Activated T-cell treated with anti-CD3 and anti-CD28 coated beads, Interleukin-2, amount 50 U/mL, for 48 hours (primary cell): Measurements from ENCODE around the gene RBL2.
"Not testable (repeated sequence)": the region's sequence is repeated elsewhere in the genome, so short reads cannot be mapped to it uniquely, and the experiment has no call there.

Experiments used
- DNase-seq, 2 experiments: peaks; one replicate each; pipeline ENCODE4 v3.0.0-alpha.2; 2020

RBL2 gene

GRCh38 chr16:53434377-53435065, at the start of gene RBL2:
TSS of gene RBL2 (plus strand) at chr16:53434471. CDS start at chr16:53434557, 86 bp downstream.
- DNase-seq, result peak; percentile 86 to 88

GRCh38 chr16:53384610-53385009, 49.7 kb upstream of the RBL2 start:
- DNase-seq, result not testable (repeated sequence)

GRCh38 chr16:53404959-53405358, 29.3 kb upstream of the RBL2 start:
- no peak for DNase-seq

- DNase-seq, result no peak
These were observed 21.7 kb upstream of the RBL2 start for GRCh38 chr16:53412549-53412948.

DNA sequence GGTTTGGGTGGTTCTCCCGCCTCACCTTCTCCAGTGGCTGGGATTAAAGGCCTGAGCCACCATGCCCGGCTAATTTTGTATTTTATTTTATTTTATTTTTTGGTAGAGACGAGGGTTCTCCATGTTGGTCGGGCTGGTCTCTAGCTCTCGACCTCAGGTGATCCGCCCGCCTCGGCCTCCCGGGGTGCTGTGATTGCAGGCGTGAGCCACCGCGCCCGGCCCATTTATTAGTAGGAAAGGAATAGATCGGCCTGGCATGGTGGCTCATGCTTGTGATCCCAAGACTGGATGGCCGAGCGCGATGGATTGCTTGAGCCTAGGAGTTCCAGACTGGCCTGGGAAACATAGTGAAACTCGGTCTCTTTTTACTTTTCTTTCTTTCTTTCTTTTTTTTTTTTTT, 20.4 kb upstream of the RBL2 start:
- DNase-seq, result no peak

- no peak for DNase-seq
These were observed 19.9 kb upstream of the RBL2 start for GRCh38 chr16:53414381-53414780.

- DNase-seq, result no peak
These were observed 18.8 kb upstream of the RBL2 start for GRCh38 chr16:53415504-53415903.

DNA sequence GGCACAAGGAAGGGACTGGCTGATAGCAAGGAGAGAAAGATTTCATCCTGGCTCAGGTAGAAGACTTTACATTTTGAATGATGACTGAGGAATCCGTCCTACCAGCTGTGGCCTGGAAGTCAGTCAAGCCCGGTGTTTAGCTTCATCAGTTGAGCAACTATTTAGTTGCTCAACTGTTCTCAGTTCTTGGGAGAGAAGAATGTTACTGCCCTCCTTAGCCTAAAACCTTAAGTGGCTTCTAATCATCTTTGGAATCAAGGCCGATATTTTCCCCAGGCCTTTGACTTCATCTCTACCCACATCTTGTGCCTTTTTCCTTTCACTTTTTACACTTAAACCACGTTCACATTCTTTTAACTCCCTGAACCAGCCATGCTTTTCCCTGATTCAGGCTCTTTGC, 17.3 kb upstream of the RBL2 start:
- DNase-seq, result no peak

DNA sequence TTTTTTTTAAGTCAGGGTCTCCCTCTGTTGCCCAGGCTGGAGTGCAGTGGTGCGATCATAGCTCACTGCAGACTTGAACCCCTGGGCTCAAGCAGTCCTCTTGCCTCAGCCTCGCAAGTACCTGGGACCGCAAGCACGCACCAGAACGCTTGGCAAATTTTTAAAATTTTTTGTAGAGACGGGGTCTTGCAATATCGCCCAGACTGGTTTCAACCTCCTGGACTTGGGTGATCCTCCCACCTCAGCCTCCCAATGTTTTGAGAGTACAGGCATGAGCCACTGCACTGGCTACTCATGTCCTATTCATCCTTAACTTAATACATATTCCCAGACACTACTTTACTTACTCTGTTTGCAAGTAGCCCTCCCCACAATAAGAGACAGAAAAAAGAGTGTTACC, 16.3 kb upstream of the RBL2 start:
- DNase-seq, result no peak

GRCh38 chr16:53419383-53419709, 14.9 kb upstream of the RBL2 start:
- not testable (repeated sequence) for DNase-seq

- DNase-seq, result no peak
These were observed 13.0 kb upstream of the RBL2 start for GRCh38 chr16:53421248-53421647.

GRCh38 chr16:53423968-53424367, 10.3 kb upstream of the RBL2 start:
- not testable (repeated sequence) for DNase-seq

DNA sequence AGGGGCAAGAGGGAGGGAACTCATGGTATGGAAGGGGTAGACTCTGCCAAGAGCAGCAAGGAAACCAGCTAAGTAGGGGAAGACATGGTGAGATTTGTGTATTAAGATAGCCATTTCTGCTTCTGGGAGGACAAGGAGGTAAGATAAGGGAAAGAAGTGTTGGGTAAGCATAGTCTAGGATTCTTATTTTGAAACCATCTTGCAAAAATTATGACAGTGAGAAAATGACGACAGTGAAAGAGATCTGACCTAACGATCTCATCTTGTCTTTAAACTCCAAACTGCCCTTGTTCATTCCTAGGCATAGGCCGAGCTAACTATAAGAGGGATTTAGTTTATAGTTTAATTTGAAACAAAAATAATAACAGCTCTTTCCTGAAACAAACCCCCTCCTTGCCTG, 5.6 kb upstream of the RBL2 start:
- DNase-seq, result no peak

- DNase-seq, result no peak
These were observed 4.9 kb upstream of the RBL2 start for GRCh38 chr16:53429221-53429943.

DNA sequence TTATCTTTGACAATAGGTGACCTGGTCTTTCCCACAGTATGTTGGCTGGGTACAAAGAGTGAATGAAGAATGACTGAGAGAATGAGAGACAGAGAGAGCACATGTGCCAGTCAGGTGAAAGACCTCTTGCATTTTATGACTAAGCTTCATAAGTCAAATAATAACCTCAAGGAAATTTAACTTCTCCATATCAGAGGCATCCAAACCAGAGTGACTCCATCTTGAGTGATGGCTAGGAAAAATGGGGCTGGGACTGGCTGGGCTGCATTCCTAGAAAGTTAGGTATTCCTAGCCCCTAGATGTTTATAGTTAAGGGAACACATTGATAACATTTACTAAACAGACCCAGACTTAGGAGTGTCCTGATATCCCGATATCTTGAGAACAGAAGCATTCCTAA, 3.9 kb upstream of the RBL2 start:
- DNase-seq, result no peak

DNA sequence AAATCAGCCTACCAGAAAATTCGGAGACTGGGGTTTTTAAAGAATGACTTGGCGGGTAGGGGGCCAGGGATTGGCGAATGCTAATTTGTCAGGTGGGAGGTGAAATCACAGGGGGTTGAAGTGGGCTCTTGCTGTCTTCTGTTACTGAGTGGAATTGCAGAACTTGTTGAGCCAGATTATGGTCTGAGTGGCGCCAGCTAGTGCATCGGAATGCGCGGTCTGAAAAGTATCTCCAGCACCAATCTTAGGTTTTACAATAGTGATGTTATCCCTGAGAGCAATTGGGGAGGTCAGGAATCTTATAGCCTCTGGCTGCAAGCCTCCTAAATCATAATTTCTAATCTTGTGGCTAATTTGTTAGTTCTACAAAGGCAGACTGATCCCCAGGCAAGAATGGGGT, 762 bp upstream of the RBL2 start:
- DNase-seq, result no peak

GRCh38 chr16:53433930-53434376, 318 bp upstream of the RBL2 start:
- no peak for DNase-seq

- DNase-seq, result peak; percentile 71 to 77
These were observed 906 bp downstream of the RBL2 start for GRCh38 chr16:53435066-53435688.

GRCh38 chr16:53440125-53440524, 5.9 kb downstream of the RBL2 start:
- DNase-seq, result no peak

- no peak for DNase-seq
These were observed 11.3 kb downstream of the RBL2 start for GRCh38 chr16:53445534-53445933.

DNA sequence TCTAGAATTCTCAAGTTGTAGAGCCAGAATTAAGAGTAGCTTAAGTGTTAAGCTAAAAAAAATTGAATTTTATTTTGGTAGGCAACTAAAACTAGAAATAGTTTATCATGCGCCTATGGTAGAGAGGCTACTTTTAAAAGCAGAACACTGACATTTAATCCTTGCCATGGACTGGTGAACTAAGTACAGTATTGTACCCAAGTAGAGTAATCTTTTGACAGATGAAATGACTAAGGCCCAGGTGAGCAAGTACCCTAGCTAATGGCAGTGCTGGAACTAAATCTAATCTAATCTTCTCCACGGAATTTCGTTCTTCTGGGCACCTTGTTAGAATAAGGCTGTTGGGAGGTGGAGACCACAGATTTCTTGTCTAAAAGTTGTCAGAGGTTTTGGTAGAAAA, 11.8 kb downstream of the RBL2 start:
- no peak for DNase-seq

DNA sequence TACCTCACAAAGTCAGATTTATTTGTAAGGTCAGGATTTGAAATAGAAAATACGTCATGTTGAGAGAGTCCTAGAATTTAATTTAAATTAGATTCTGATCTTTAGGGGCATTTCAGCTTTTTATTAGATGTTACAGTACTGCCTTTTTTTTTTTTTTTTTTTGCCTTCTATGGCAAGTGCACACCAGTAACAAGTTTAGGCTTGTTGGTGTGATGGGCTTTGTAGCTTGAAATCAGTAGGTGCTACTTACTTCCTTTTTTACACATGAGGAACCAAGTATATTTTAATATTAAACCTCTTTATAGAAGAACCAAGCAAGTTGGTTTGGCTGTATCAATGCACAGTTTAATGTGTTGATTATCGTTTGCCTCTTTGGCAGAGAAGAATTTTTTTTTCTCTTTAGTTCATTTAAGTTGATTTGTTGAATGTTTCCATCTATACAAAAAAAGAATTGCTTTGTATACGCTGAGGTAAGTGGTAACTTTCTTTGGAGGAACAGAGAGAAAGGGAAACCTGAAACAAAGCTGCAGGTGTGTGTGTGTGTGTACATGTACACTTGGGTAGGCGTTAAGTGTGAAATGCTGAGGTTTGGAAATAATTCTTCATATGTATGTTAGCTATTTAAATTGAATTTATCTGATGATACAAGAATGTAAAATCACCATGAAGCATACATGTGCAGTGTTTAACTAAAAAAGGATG, 15.7 kb downstream of the RBL2 start:
- DNase-seq, result no peak

DNA sequence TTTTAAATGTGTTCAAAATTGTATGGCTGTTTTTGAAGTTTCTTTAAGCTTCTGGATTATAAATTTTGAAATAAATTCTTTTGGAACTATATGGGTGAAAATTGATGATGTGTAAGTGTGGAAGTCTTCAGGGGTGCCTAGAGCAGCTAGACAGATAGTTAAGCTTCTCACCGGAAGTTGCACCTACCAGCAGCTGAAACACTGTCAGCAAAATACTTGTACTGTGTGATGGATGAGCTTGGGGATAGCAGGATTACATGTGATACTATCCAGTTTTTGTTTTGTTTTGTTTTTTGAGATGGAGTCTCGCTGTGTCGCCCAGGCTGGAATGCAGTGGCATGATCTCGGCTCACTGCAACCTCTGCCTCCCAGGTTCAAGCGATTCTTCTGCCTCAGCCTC, 19.7 kb downstream of the RBL2 start:
- DNase-seq, result no peak

- no peak for DNase-seq
These were observed 22.4 kb downstream of the RBL2 start for GRCh38 chr16:53456625-53457024.
